H9 (cell line): ENCODE results near the gene PALD1. TPM values are rescaled to one million over a fixed set of nuclear protein-coding genes. Genes with fewer than 3 reads are reported as not detected.

ENCODE experiments used
- DNase-seq: peaks from one replicate; pipeline ENCODE4 v3.0.0-alpha.2; 2017
- H2AFZ ChIP-seq: one replicate; pipeline ENCODE4 v1.6.1; 2013; ENCODE audit warnings: mild to moderate bottlenecking, low read length, control low read depth, moderate library complexity
- H2AK5ac ChIP-seq: 2 replicates; pipeline ENCODE4 v1.6.1; 2013; ENCODE audit warnings: low read length, control low read depth, mixed read lengths; ENCODE audit not compliant: insufficient read length
- H2BK120ac ChIP-seq: one replicate; pipeline ENCODE4 v1.6.1; 2013; ENCODE audit warnings: low read depth, mild to moderate bottlenecking, low read length, control low read depth, inconsistent platforms; ENCODE audit not compliant: poor library complexity, severe bottlenecking
- H2BK12ac ChIP-seq: 2 replicates; pipeline ENCODE4 v1.6.1; 2013; ENCODE audit warnings: low read length, control low read depth, mixed read lengths, low read depth; ENCODE audit not compliant: insufficient read length
- H2BK15ac ChIP-seq: 2 replicates; pipeline ENCODE4 v1.6.1; 2013; ENCODE audit warnings: low read depth, low read length, control low read depth
- H2BK20ac ChIP-seq: one replicate; pipeline ENCODE4 v1.6.1; 2013; ENCODE audit warnings: low read depth, mild to moderate bottlenecking, low read length, control low read depth, inconsistent platforms; ENCODE audit not compliant: poor library complexity, severe bottlenecking
- H2BK5ac ChIP-seq: 2 replicates; pipeline ENCODE4 v1.6.1; 2013; ENCODE audit warnings: low read length, control low read depth, mixed read lengths; ENCODE audit not compliant: insufficient read length
- H3K14ac ChIP-seq: 2 replicates; pipeline ENCODE4 v1.6.1; 2013; ENCODE audit warnings: low read length, control low read depth; ENCODE audit not compliant: insufficient read depth
- H3K18ac ChIP-seq: 2 replicates; pipeline ENCODE4 v1.6.1; 2013; ENCODE audit warnings: low read depth, mild to moderate bottlenecking, mixed read lengths, low read length, control low read depth; ENCODE audit not compliant: insufficient read length
- H3K23ac ChIP-seq: 2 replicates; pipeline ENCODE4 v1.6.1; 2013; ENCODE audit warnings: low read length, control low read depth, mixed read lengths, low read depth; ENCODE audit not compliant: insufficient read length
- H3K23me2 ChIP-seq: 2 replicates; pipeline ENCODE4 v1.6.1; 2013; ENCODE audit warnings: low read depth, mild to moderate bottlenecking, mixed read lengths, low read length, control low read depth; ENCODE audit not compliant: insufficient read length, poor library complexity, severe bottlenecking
- H3K27ac ChIP-seq: 2 replicates; pipeline ENCODE4 v1.5.1; 2013; ENCODE audit warnings: low read length, control low read depth, mixed read lengths, low read depth; ENCODE audit not compliant: insufficient read length
- H3K27me3 ChIP-seq: 2 replicates; pipeline ENCODE4 v1.6.1; 2013; ENCODE audit warnings: low read length, control low read depth, inconsistent platforms; ENCODE audit not compliant: insufficient read depth
- H3K4ac ChIP-seq: 2 replicates; pipeline ENCODE4 v1.6.1; 2013; ENCODE audit warnings: low read depth, mild to moderate bottlenecking, control low read depth, inconsistent platforms, low read length, moderate library complexity
- H3K4me1 ChIP-seq: 2 replicates; pipeline ENCODE4 v1.6.1; 2013; ENCODE audit warnings: low read length, control low read depth, inconsistent platforms; ENCODE audit not compliant: insufficient read depth
- H3K4me2 ChIP-seq: 2 replicates; pipeline ENCODE4 v1.6.1; 2013; ENCODE audit warnings: low read length, control low read depth, mixed read lengths; ENCODE audit not compliant: insufficient read length, insufficient read depth
- H3K56ac ChIP-seq: 2 replicates; pipeline ENCODE4 v1.6.1; 2013; ENCODE audit warnings: low read depth, mild to moderate bottlenecking, mixed read lengths, low read length, control low read depth; ENCODE audit not compliant: insufficient read length
- H3K79me1 ChIP-seq: 2 replicates; pipeline ENCODE4 v1.6.1; 2013; ENCODE audit warnings: low read depth, mild to moderate bottlenecking, moderate library complexity, low read length, control low read depth, inconsistent platforms; ENCODE audit not compliant: insufficient read depth, poor library complexity, severe bottlenecking
- H3K79me2 ChIP-seq: 2 replicates; pipeline ENCODE4 v1.6.1; 2013; ENCODE audit warnings: low read length, control low read depth, inconsistent platforms; ENCODE audit not compliant: insufficient read depth
- H3K9ac ChIP-seq: 2 replicates; pipeline ENCODE4 v1.6.1; 2013; ENCODE audit warnings: low read length, control low read depth, mixed read lengths; ENCODE audit not compliant: insufficient read length; ENCODE audit errors: extremely low read depth
- H3K9me3 ChIP-seq: one replicate; pipeline ENCODE4 v1.6.1; 2013; ENCODE audit warnings: low read depth, low read length, inconsistent platforms; ENCODE audit not compliant: control insufficient read depth
- H3T11ph ChIP-seq: one replicate; pipeline ENCODE4 v1.6.1; 2013; ENCODE audit warnings: mild to moderate bottlenecking, low read length, control low read depth, inconsistent platforms
- H4K20me1 ChIP-seq: one replicate; pipeline ENCODE4 v1.6.1; 2013; ENCODE audit not compliant: control insufficient read depth, insufficient read length, insufficient read depth
- H4K5ac ChIP-seq: 2 replicates; pipeline ENCODE4 v1.6.1; 2013; ENCODE audit warnings: low read depth, mild to moderate bottlenecking, mixed read lengths, low read length, control low read depth; ENCODE audit not compliant: insufficient read length
- H4K8ac ChIP-seq: replicated peaks from 2 replicates; pipeline ENCODE4 v1.6.1; 2013; ENCODE audit warnings: low read length, control low read depth, mixed read lengths, low read depth; ENCODE audit not compliant: insufficient read length
- H4K91ac ChIP-seq: 2 replicates; pipeline ENCODE4 v1.6.1; 2013; ENCODE audit warnings: low read depth, mild to moderate bottlenecking, moderate library complexity, mixed read lengths, low read length, control low read depth; ENCODE audit not compliant: insufficient read length
- H3K27ac Mint-ChIP-seq, 3 experiments: 2 replicates in 2 of 3; 3 replicates in 1 of 3; pipeline ENCODE4 v1.8.0; 2020 to 2021; ENCODE audit warnings: mixed read lengths in 3 of 3, mild to moderate bottlenecking in 1 of 3, moderate library complexity in 1 of 3
- H3K27me3 Mint-ChIP-seq: 2 replicates; pipeline ENCODE4 v1.8.0; 2021; ENCODE audit warnings: low read depth, mild to moderate bottlenecking, moderate library complexity, mixed read lengths
- H3K36me3 Mint-ChIP-seq, 3 experiments: 2 replicates in 2 of 3; 3 replicates in 1 of 3; pipeline ENCODE4 v1.8.0; 2020 to 2021; ENCODE audit warnings: low read depth in 3 of 3, mixed read lengths in 3 of 3; ENCODE audit not compliant: insufficient read depth in 1 of 3
- H3K4me1 Mint-ChIP-seq, 2 experiments: 2 replicates each; pipeline ENCODE4 v1.8.0; 2020; ENCODE audit warnings: mixed read lengths in 2 of 2
- H3K4me3 Mint-ChIP-seq, 2 experiments: 2 replicates in 1 of 2; 3 replicates in 1 of 2; pipeline ENCODE4 v1.8.0; 2020 to 2021; ENCODE audit warnings: mild to moderate bottlenecking in 2 of 2, mixed read lengths in 2 of 2, moderate library complexity in 1 of 2
- H3K9me3 Mint-ChIP-seq, 2 experiments: 2 replicates in 1 of 2; 3 replicates in 1 of 2; pipeline ENCODE4 v1.8.0; 2020; ENCODE audit warnings: mild to moderate bottlenecking in 2 of 2, mixed read lengths in 2 of 2, moderate library complexity in 1 of 2
- WGBS: extraction: QIAGEN DNeasy Blood & Tissue Kit; methylation state at CpG from one replicate; pipeline ENCODE4 v1.1.7; 2013; ENCODE audit warnings: missing lambda C conversion rate, low lambda C conversion rate, mixed read lengths; ENCODE audit not compliant: insufficient read length; ENCODE audit errors: extremely low coverage; 5-methylcytosine and 5-hydroxymethylcytosine counted together
- total RNA-seq: library from RNA; stranded (reverse); gene quantifications from 2 replicates; pipeline ENCODE4 v1.2.1, GENCODE V29; 2021
- TF ChIP-seq, protein P1 (sequence below): fragments of 200-600 bp; sonication (generic); conservative IDR thresholded peaks from 3 replicates; pipeline ENCODE4 v1.8.0; 2021; ENCODE audit warnings: antibody characterized with exemption, mild to moderate bottlenecking

The PALD1 gene
- total RNA-seq, 1 experiment from 2014 or later: 21.1 TPM

GRCh38 chr10:70576803-70577517 lies 98.4 kb downstream of the PALD1 start:
- no peak overlapping the region for H3K4me2 ChIP-seq
- no peak overlapping the region for H3K4ac ChIP-seq
- no peak overlapping the region for H3T11ph ChIP-seq
- H4K5ac ChIP-seq: no peak overlapping the region
- no peak overlapping the region for H3K23ac ChIP-seq
- H3K27ac Mint-ChIP-seq: no peak overlapping the region
- no peak overlapping the region for H3K9ac ChIP-seq
- H3K79me2 ChIP-seq: no peaks in the 10 kb centered on the region
- H2BK12ac ChIP-seq: no peak overlapping the region
- no peak overlapping the region for H2BK5ac ChIP-seq
- no peaks in the 10 kb centered on the region for H4K20me1 ChIP-seq
- H3K9me3 ChIP-seq: no peaks in the 10 kb centered on the region
- H2BK15ac ChIP-seq: no peak overlapping the region
- WGBS: no CpG with 5 or more reads among the region's 2 CpGs
- H3K27ac ChIP-seq: no peak overlapping the region
- no peaks in the 10 kb centered on the region for H3K23me2 ChIP-seq
- peaks cover 6 to 7% of the 10 kb centered on the region in 2 experiments; a peak in 2 of 4 replicates for H3K4me1 Mint-ChIP-seq
- H4K91ac ChIP-seq: no peak overlapping the region
- H3K56ac ChIP-seq: no peak overlapping the region
- H2BK120ac ChIP-seq: no peak overlapping the region
- H2AK5ac ChIP-seq: no peak overlapping the region
- H3K9me3 Mint-ChIP-seq: no peaks in the 10 kb centered on the region
- no peak overlapping the region for H2BK20ac ChIP-seq
- no peaks in the 10 kb centered on the region for H3K4me1 ChIP-seq
- no peak overlapping the region for H3K18ac ChIP-seq
- H3K27me3 Mint-ChIP-seq: peaks cover 2% of the 10 kb centered on the region
- no peaks in the 10 kb centered on the region for H3K36me3 Mint-ChIP-seq
- H3K79me1 ChIP-seq: no peaks in the 10 kb centered on the region
- H2AFZ ChIP-seq: no peak overlapping the region
- H3K4me3 Mint-ChIP-seq: no peak overlapping the region
- TF ChIP-seq, protein P1, sequence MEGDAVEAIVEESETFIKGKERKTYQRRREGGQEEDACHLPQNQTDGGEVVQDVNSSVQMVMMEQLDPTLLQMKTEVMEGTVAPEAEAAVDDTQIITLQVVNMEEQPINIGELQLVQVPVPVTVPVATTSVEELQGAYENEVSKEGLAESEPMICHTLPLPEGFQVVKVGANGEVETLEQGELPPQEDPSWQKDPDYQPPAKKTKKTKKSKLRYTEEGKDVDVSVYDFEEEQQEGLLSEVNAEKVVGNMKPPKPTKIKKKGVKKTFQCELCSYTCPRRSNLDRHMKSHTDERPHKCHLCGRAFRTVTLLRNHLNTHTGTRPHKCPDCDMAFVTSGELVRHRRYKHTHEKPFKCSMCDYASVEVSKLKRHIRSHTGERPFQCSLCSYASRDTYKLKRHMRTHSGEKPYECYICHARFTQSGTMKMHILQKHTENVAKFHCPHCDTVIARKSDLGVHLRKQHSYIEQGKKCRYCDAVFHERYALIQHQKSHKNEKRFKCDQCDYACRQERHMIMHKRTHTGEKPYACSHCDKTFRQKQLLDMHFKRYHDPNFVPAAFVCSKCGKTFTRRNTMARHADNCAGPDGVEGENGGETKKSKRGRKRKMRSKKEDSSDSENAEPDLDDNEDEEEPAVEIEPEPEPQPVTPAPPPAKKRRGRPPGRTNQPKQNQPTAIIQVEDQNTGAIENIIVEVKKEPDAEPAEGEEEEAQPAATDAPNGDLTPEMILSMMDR: no peak
- no peak overlapping the region for H3K14ac ChIP-seq
- H3K27me3 ChIP-seq: no peaks in the 10 kb centered on the region
- H4K8ac ChIP-seq: no peak overlapping the region
- DNase-seq: no peak
